Measurements from ENCODE around the gene EPM2A. TPM values are rescaled to one million over a fixed set of nuclear protein-coding genes. Genes with fewer than 3 reads are reported as not detected.
A peak's percentile ranks its signal among the peaks of the same experiment; 100 is the strongest.

The EPM2A gene
- total RNA-seq, 1 donor from 2014 or later, result 40.9 TPM

DNA sequence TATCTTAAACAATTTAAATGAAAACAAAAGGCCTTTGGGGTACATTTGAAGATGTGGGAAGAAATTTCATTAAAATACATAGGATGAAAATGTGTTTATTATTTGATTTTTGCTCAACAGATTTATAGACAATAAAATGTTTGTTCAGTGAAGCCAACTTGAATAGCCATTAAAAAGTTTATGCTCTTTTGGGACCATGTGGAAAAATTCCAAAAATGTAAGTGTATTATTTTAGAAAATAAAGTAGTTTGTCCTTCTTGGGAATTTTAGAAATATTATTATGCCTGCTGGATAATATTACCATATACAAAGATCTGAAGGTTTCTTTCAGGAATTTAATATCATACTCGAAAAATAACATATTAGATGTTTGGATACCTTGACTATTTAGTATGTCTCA, 131.3 kb downstream of the EPM2A start:
- DNase-seq (ENCODE audit: low read depth), result no peak

GRCh38 chr6:145603424-145603833, 131.9 kb downstream of the EPM2A start:
- DNase-seq (ENCODE audit: low read depth), result no peak

- DNase-seq (ENCODE audit: low read depth), result no peak
These were observed 132.5 kb downstream of the EPM2A start for GRCh38 chr6:145602726-145603326.

GRCh38 chr6:145601397-145601796, 133.9 kb downstream of the EPM2A start:
- no peak for DNase-seq (ENCODE audit: low read depth)

DNA sequence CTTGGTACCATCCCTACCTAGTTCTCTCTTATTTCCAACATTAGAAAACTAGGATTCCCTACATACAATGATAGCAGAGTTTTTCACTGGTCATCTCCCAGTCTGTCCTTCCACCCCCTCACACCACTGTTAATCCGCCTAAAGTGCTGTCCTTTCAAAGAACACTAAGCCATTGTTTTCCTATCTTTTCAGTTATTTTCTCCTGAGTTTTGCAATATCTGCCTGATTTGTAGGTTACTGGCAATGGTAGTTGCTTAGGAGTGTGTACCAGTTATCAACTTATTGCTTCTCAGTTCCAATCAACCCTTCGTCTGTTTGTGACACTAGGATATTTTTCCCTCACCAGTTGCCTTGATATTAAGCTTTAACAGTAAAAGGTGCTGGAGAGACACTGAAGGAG, 135.0 kb downstream of the EPM2A start:
- DNase-seq (ENCODE audit: low read depth), result no peak

DNA sequence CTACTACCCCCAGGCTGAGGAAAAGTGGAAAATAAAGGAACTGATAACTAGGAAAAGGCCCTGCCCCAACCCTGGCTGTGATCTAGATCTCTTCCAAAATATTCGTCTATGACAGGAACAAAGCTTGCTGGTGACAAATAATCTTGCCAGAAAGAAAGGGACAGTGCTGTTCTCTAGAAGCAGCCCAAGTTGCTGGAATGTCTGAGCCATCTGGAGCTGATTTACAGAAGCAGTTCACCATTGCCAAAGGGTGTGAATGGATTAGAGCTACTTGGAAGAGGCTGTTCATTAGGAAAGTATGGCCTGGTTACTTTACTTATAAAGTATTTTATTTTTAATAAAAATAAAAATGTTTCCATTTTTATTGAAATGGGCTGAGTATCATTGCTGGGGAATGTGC, 146.3 kb downstream of the EPM2A start:
- no peak for DNase-seq (ENCODE audit: low read depth)

DNA sequence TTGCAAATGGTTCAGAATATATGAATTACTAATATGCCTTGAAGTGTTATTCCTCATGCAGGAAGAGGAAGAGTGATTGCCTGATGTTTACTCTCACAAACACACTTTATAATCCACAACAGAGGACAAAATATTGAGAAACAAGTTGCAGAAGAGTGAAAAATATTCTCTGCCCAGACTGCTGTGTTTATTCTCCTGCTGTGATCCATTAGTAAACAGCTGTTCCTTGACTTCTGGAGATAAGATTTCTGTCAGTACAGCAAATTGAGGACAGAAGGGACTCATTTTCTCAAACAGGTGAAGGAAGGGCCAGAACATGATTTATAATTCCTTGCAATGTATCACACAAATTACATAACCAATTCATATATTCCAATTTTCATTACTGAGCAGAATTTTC, 148.0 kb downstream of the EPM2A start:
- peak; percentile 34 for DNase-seq (ENCODE audit: low read depth)

DNA sequence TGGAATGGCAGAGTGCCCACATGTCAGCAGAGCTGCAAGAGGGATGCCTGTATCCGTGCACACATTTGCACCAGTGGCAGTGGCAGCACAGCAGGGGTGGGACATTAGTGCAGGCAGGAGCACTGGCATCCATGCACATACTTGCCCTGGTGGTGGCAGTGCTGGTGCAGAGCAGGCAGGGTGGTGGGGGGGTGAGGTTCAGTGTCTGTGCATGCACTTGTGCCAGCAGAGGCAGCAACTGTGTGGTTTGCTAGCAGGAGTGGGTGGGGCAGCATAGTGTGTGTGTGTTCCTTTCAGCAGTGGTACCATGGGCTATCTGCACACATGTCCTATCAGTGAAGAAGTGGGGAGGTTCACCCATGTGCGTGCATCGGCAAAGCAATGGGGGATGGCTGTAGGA, 151.6 kb downstream of the EPM2A start:
- no peak for DNase-seq (ENCODE audit: low read depth)

Other genes starting within 250 kb of the EPM2A start
- 35.0 and 40.6 TPM in 2 replicates for gene FBXO30, start 79.3 kb upstream of the EPM2A start, total RNA-seq
- gene SHPRH, start 228.8 kb upstream of the EPM2A start, total RNA-seq, result 13.2 and 14.0 TPM in 2 replicates